HCT116 (cell line): ENCODE data around the gene GSC2. TPM values are rescaled to one million over a fixed set of nuclear protein-coding genes. Genes with fewer than 3 reads are reported as not detected.

ENCODE experiments used
- ATAC-seq: fragments of 200-7000 bp; cut with Tn5 transposase; 2 replicates; pipeline ENCODE4 v1.9.1; 2020; ENCODE audit warnings: mild to moderate bottlenecking, moderate library complexity
- BruUV-seq: library from RNA; stranded (reverse); fragments of 400-500 nt; replicated peaks from 2 replicates; lab custom pipeline; 2021; lab: Mats Ljungman, UMichigan
- CTCF ChIA-PET: fragments of 300-600 bp; sonication (Branson Sonifier 250); formaldehyde crosslinking; loops from one replicate; lab custom pipeline; 2021; ENCODE audit warnings: antibody characterized with exemption; lab: Charles Lee
- POLR2A ChIA-PET: fragments of 300-600, 350-600 bp; sonication (Branson Sonifier 250); formaldehyde crosslinking; loops from one replicate; lab custom pipeline; 2021; ENCODE audit warnings: antibody characterized with exemption; lab: Charles Lee
- RAD21 ChIA-PET, 2 experiments: fragments of 300-600 bp; sonication (Branson Sonifier 250); formaldehyde crosslinking; loops; one replicate each; lab custom pipeline; 2023; ENCODE audit warnings: low total read pairs in 2 of 2; ENCODE audit not compliant: uncharacterized antibody in 2 of 2, unreplicated experiment in 2 of 2, low non-redundant PET in 1 of 2; lab: Charles Lee
- DNase-seq: peaks from one replicate; pipeline ENCODE4 v3.0.0-alpha.2; 2010; ENCODE audit warnings: low read depth, low spot score
- H2AFZ ChIP-seq: fragments of 200-600 bp; shearing (Covaris generic), sonication (generic); 2 replicates; pipeline ENCODE4 v1.6.1; 2017; ENCODE audit warnings: low read depth, mixed run types, mixed read lengths, antibody characterized with exemption, low read length; ENCODE audit not compliant: poor library complexity, severe bottlenecking
- H3K27ac ChIP-seq: 2 replicates; pipeline ENCODE4 v1.5.1; 2012; ENCODE audit warnings: low read depth, low read length
- H3K27me3 ChIP-seq: fragments of 200-600 bp; sonication (generic); 2 replicates; pipeline ENCODE4 v1.6.1; 2016; ENCODE audit warnings: mixed run types, low read length, mixed read lengths; ENCODE audit not compliant: insufficient read depth
- H3K36me3 ChIP-seq, 2 experiments: fragments of 200-500 bp in 1 of 2; fragments of 200-600 bp in 1 of 2; sonication (Bioruptor generic) in 1 of 2; sonication (generic) in 1 of 2; 2 replicates each; pipeline versions ENCODE4 v1.5.1 to v1.6.1; 2014 to 2016; ENCODE audit warnings: low read length in 2 of 2, inconsistent platforms in 1 of 2, mixed read lengths in 1 of 2, mixed run types in 1 of 2; ENCODE audit not compliant: insufficient read depth in 2 of 2, control insufficient read depth in 1 of 2
- H3K4me1 ChIP-seq, 2 experiments: fragments of 200-600 bp in 1 of 2; sonication (generic) in 1 of 2; 2 replicates each; pipeline versions ENCODE4 v1.5.1 to v1.6.1; 2012 to 2017; ENCODE audit warnings: low read length in 2 of 2, inconsistent platforms in 1 of 2, mild to moderate bottlenecking in 1 of 2, mixed read lengths in 1 of 2, mixed run types in 1 of 2, moderate library complexity in 1 of 2; ENCODE audit not compliant: insufficient read depth in 2 of 2, control insufficient read depth in 1 of 2
- H3K4me2 ChIP-seq: fragments of 200-600 bp; sonication (generic); 2 replicates; pipeline ENCODE4 v1.6.1; 2017; ENCODE audit warnings: mixed run types, low read length, mixed read lengths
- H3K4me3 ChIP-seq, 2 experiments: fragments of 200-600 bp in 1 of 2; sonication (generic) in 1 of 2; replicated peaks in 1 of 2; 2 replicates each; pipeline ENCODE4 v1.5.1; 2011 to 2016; ENCODE audit warnings: low read length in 2 of 2, control low read depth in 1 of 2, low read depth in 1 of 2, mild to moderate bottlenecking in 1 of 2, mixed read lengths in 1 of 2, mixed run types in 1 of 2
- H3K79me2 ChIP-seq: fragments of 200-600 bp; sonication (generic); 2 replicates; pipeline ENCODE4 v1.6.1; 2017; ENCODE audit warnings: mild to moderate bottlenecking, mixed run types, low read length, moderate library complexity, mixed read lengths; ENCODE audit not compliant: insufficient read depth
- H3K9ac ChIP-seq: fragments of 200-600 bp; sonication (generic); 2 replicates; pipeline ENCODE4 v1.6.1; 2016; ENCODE audit warnings: low read length, mixed read lengths
- H3K9me2 ChIP-seq: fragments of 200-600 bp; sonication (generic), shearing (Covaris generic); 2 replicates; pipeline ENCODE4 v1.6.1; 2017; ENCODE audit warnings: mixed run types, mild to moderate bottlenecking, moderate library complexity; ENCODE audit not compliant: insufficient read depth
- H3K9me3 ChIP-seq, 2 experiments: fragments of 200-500 bp in 1 of 2; fragments of 200-600 bp in 1 of 2; sonication (Bioruptor generic) in 1 of 2; sonication (generic) in 1 of 2; 2 replicates each; pipeline ENCODE4 v1.6.1; 2014 to 2017; ENCODE audit warnings: low read length in 2 of 2, mixed read lengths in 2 of 2, inconsistent platforms in 1 of 2, low read depth in 1 of 2, mild to moderate bottlenecking in 1 of 2, mixed run types in 1 of 2, moderate library complexity in 1 of 2; ENCODE audit not compliant: control insufficient read depth in 1 of 2, insufficient read depth in 1 of 2
- H4K20me1 ChIP-seq: fragments of 200-600 bp; sonication (generic), shearing (Covaris generic); 2 replicates; pipeline ENCODE4 v1.6.1; 2017; ENCODE audit warnings: mixed run types, mild to moderate bottlenecking, moderate library complexity; ENCODE audit not compliant: insufficient read depth
- CEBPB ChIP-seq: IDR thresholded peaks from 2 replicates; pipeline ENCODE4 v1.6.1; 2012; ENCODE audit warnings: low read depth
- EGR1 ChIP-seq: IDR thresholded peaks from 2 replicates; pipeline ENCODE4 v1.6.1; 2012; ENCODE audit warnings: low read depth
- FOSL1 ChIP-seq: IDR thresholded peaks from 2 replicates; pipeline ENCODE4 v1.6.1; 2012; ENCODE audit warnings: low read depth
- JUND ChIP-seq: IDR thresholded peaks from 2 replicates; pipeline ENCODE4 v1.6.1; 2012
- POLR2AphosphoS5 ChIP-seq: IDR thresholded peaks from 2 replicates; pipeline ENCODE4 v1.6.1; 2011; ENCODE audit warnings: mild to moderate bottlenecking, low read depth, low read length, moderate library complexity
- RAD21 ChIP-seq: IDR thresholded peaks from 2 replicates; pipeline ENCODE4 v1.6.1; 2012; ENCODE audit warnings: low read depth, mild to moderate bottlenecking
- SP1 ChIP-seq: IDR thresholded peaks from 2 replicates; pipeline ENCODE4 v1.6.1; 2012; ENCODE audit warnings: low read depth
- TCF7L2 ChIP-seq: IDR thresholded peaks from 2 replicates; pipeline ENCODE4 v1.7.0; 2011; ENCODE audit warnings: borderline replicate concordance, inconsistent platforms; ENCODE audit not compliant: insufficient read depth, insufficient read length; ENCODE audit errors: extremely low read depth
- YY1 ChIP-seq: IDR thresholded peaks from 2 replicates; pipeline ENCODE4 v1.6.1; 2011; ENCODE audit warnings: low read length, low read depth, moderate library complexity, mild to moderate bottlenecking; ENCODE audit not compliant: insufficient replicate concordance; ENCODE audit errors: extremely low read depth
- intact Hi-C: fragments of 100-400 bp; cut with micrococcal nuclease; formaldehyde crosslinking; loops from 2 replicates; pipeline ENCODE4 v1.10.0; 2022
- total RNA-seq: library from RNA; stranded (reverse); gene quantifications from one replicate; pipeline ENCODE4 v1.2.1, GENCODE V29; 2021; ENCODE audit not compliant: unreplicated experiment
- TF ChIP-seq, protein P1 (sequence below): IDR thresholded peaks from 2 replicates; pipeline ENCODE4 v1.6.1; 2011; ENCODE audit warnings: mild to moderate bottlenecking, low read length, moderate library complexity; ENCODE audit not compliant: insufficient replicate concordance; ENCODE audit errors: extremely low read depth
- TF ChIP-seq, protein P2 (sequence below): IDR thresholded peaks from 2 replicates; pipeline ENCODE4 v1.6.1; 2012
- TF ChIP-seq, protein P3 (sequence below), 3 experiments: fragments of 200-600 bp in 1 of 3; sonication (generic) in 1 of 3; IDR thresholded peaks in 2 of 3; conservative IDR thresholded peaks in 1 of 3; 2 replicates each; pipeline ENCODE4 v1.5.1; 2012 to 2017; ENCODE audit warnings: low read depth in 2 of 3, low read length in 2 of 3, antibody characterized with exemption in 1 of 3, borderline replicate concordance in 1 of 3, control low read depth in 1 of 3, mild to moderate bottlenecking in 1 of 3, mixed read lengths in 1 of 3, mixed run types in 1 of 3, moderate library complexity in 1 of 3; ENCODE audit not compliant: insufficient read depth in 1 of 3
- TF ChIP-seq, protein P4 (sequence below): IDR thresholded peaks from 2 replicates; pipeline ENCODE4 v1.6.1; 2012; ENCODE audit warnings: low read depth

Gene GSC2
- total RNA-seq, 1 experiment from 2014 or later, result not detected

DNA sequence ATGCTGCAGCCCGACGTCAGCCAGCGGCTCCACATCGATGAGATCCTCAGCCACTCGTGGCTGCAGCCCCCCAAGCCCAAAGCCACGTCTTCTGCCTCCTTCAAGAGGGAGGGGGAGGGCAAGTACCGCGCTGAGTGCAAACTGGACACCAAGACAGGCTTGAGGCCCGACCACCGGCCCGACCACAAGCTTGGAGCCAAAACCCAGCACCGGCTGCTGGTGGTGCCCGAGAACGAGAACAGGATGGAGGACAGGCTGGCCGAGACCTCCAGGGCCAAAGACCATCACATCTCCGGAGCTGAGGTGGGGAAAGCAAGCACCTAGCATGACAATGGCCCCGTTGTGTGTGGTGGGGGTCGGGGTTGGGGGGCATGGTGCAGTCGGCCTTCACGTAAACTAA is 17.9 kb downstream of the GSC2 start:
- H3K4me1 ChIP-seq, result no peaks in the 10 kb centered on the region
- no peak overlapping the region for H3K4me3 ChIP-seq
- no peak overlapping the region for H3K27ac ChIP-seq
- BruUV-seq, result no TSS peak
- H3K4me2 ChIP-seq, result no peak overlapping the region
- ATAC-seq (no peak), DNase-seq (no peak)
- POLR2A ChIA-PET, result no interaction called here
- H3K36me3 ChIP-seq, result peaks cover 10 to 15% of the 10 kb centered on the region in 2 experiments; a peak in 3 of 4 replicates
- no peaks in the 10 kb centered on the region for H3K27me3 ChIP-seq
- CTCF ChIA-PET, result interaction anchor here (1.6 kb wide), 1 partner anchor 12 kb away, joined by 5 read pairs; the partner anchor contains the start of gene ESS2
- H3K9me3 ChIP-seq, result no peaks in the 10 kb centered on the region
- no peaks in the 10 kb centered on the region for H3K79me2 ChIP-seq
- no peaks in the 10 kb centered on the region for H4K20me1 ChIP-seq
- no peaks in the 10 kb centered on the region for H3K9me2 ChIP-seq
- RAD21 ChIA-PET, result no interaction called here
- H2AFZ ChIP-seq, result no peak overlapping the region
- no peak overlapping the region for H3K9ac ChIP-seq
- intact Hi-C loops, result no loop called here
- TF ChIP-seq, protein P1, sequence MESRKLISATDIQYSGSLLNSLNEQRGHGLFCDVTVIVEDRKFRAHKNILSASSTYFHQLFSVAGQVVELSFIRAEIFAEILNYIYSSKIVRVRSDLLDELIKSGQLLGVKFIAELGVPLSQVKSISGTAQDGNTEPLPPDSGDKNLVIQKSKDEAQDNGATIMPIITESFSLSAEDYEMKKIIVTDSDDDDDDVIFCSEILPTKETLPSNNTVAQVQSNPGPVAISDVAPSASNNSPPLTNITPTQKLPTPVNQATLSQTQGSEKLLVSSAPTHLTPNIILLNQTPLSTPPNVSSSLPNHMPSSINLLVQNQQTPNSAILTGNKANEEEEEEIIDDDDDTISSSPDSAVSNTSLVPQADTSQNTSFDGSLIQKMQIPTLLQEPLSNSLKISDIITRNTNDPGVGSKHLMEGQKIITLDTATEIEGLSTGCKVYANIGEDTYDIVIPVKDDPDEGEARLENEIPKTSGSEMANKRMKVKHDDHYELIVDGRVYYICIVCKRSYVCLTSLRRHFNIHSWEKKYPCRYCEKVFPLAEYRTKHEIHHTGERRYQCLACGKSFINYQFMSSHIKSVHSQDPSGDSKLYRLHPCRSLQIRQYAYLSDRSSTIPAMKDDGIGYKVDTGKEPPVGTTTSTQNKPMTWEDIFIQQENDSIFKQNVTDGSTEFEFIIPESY, result no peak

DNA sequence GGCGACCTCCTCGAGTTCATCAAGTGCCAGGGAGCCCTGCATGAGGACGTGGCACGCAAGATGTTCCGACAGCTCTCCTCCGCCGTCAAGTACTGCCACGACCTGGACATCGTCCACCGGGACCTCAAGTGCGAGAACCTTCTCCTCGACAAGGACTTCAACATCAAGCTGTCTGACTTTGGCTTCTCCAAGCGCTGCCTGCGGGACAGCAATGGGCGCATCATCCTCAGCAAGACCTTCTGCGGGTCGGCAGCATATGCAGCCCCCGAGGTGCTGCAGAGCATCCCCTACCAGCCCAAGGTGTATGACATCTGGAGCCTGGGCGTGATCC is 18.4 kb downstream of the GSC2 start:
- Histone ChIP-seq H3K9me2 (no peaks in the 10 kb centered on the region), H3K9me3 (no peaks in the 10 kb centered on the region), H3K36me3 (peaks cover 6 to 15% of the 10 kb centered on the region in 2 experiments; a peak in 3 of 4 replicates), H4K20me1 (no peaks in the 10 kb centered on the region), H3K4me2 (no peak overlapping the region), H3K79me2 (no peaks in the 10 kb centered on the region), H3K27ac (no peak overlapping the region), H3K9ac (no peak overlapping the region), H3K4me3 (no peak overlapping the region), H3K27me3 (no peaks in the 10 kb centered on the region), H2AFZ (no peak overlapping the region), H3K4me1 (no peaks in the 10 kb centered on the region)
- ChIA-PET POLR2A (no interaction called here), RAD21 (no interaction called here), CTCF (no interaction called here)
- BruUV-seq, result no TSS peak
- ATAC-seq (no peak), DNase-seq (no peak)
- intact Hi-C loops, result no loop called here
- TF ChIP-seq, protein P2, sequence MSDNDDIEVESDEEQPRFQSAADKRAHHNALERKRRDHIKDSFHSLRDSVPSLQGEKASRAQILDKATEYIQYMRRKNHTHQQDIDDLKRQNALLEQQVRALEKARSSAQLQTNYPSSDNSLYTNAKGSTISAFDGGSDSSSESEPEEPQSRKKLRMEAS, result no peak
- no peak for TF ChIP-seq JUND
- TF ChIP-seq RAD21, result no peak
- TF ChIP-seq SP1, result no peak
- no peak for TF ChIP-seq EGR1
- no peak for TF ChIP-seq POLR2AphosphoS5
- no peak for TF ChIP-seq YY1
- no peak for TF ChIP-seq FOSL1
- TF ChIP-seq, protein P3, sequence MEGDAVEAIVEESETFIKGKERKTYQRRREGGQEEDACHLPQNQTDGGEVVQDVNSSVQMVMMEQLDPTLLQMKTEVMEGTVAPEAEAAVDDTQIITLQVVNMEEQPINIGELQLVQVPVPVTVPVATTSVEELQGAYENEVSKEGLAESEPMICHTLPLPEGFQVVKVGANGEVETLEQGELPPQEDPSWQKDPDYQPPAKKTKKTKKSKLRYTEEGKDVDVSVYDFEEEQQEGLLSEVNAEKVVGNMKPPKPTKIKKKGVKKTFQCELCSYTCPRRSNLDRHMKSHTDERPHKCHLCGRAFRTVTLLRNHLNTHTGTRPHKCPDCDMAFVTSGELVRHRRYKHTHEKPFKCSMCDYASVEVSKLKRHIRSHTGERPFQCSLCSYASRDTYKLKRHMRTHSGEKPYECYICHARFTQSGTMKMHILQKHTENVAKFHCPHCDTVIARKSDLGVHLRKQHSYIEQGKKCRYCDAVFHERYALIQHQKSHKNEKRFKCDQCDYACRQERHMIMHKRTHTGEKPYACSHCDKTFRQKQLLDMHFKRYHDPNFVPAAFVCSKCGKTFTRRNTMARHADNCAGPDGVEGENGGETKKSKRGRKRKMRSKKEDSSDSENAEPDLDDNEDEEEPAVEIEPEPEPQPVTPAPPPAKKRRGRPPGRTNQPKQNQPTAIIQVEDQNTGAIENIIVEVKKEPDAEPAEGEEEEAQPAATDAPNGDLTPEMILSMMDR (IDR thresholded peaks at IDR 0.05 in 2 of 3, conservative IDR thresholded peaks at IDR 0.05 in 1 of 3; ENCODE audit: borderline replicate concordance in 1 of 3, insufficient read depth in 1 of 3, low read depth in 2 of 3, low read length in 2 of 3), result no peak
- TF ChIP-seq CEBPB, result no peak
- TF ChIP-seq, protein P4, sequence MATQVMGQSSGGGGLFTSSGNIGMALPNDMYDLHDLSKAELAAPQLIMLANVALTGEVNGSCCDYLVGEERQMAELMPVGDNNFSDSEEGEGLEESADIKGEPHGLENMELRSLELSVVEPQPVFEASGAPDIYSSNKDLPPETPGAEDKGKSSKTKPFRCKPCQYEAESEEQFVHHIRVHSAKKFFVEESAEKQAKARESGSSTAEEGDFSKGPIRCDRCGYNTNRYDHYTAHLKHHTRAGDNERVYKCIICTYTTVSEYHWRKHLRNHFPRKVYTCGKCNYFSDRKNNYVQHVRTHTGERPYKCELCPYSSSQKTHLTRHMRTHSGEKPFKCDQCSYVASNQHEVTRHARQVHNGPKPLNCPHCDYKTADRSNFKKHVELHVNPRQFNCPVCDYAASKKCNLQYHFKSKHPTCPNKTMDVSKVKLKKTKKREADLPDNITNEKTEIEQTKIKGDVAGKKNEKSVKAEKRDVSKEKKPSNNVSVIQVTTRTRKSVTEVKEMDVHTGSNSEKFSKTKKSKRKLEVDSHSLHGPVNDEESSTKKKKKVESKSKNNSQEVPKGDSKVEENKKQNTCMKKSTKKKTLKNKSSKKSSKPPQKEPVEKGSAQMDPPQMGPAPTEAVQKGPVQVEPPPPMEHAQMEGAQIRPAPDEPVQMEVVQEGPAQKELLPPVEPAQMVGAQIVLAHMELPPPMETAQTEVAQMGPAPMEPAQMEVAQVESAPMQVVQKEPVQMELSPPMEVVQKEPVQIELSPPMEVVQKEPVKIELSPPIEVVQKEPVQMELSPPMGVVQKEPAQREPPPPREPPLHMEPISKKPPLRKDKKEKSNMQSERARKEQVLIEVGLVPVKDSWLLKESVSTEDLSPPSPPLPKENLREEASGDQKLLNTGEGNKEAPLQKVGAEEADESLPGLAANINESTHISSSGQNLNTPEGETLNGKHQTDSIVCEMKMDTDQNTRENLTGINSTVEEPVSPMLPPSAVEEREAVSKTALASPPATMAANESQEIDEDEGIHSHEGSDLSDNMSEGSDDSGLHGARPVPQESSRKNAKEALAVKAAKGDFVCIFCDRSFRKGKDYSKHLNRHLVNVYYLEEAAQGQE, result no peak
- TF ChIP-seq TCF7L2, result no peak
